GM18868 (cell line): ENCODE measurements around the gene C1orf53.

Experiments used
- ATAC-seq: cut with Tn5 transposase; IDR thresholded peaks from one replicate; pipeline ENCODE4 v1.9.1; 2021; ENCODE audit warnings: mild to moderate bottlenecking, moderate library complexity; ENCODE audit not compliant: unreplicated experiment

The C1orf53 gene

DNA sequence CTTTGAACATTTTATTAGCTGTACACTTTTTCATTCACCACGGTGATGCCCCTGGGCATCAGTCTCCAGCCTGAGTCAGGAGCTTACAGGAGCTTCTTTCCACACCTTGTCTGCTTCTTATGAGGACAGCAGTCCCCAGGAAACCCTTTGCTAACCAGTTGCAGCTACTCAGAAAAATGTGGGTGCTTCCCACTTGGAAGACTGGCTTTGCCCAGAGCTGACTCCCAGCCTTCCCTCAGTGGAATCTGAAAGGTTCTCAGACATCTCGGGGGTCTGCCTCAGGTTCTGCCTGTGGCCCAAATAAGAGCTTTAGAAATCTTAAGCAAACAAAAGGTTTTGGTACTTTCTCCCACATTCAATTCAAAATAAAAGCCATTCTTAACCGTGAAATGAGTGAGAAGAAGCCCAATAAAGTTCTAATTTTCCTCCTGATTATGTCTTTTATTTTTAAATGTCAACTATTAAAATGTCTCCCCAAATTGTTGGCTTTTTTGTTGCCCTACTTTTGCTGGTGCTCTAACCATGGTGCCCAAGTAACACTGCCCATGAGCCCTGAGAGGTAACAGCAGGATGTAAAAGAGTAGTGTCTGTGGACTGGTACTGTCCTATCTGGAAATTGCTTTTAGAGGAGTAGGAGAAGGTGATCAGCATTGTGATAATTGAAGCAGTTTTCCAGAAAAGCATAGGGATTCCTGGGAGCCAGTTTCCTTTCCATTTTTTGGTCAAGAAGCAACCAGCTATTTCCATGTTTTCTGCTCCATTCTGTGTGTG is 5.6 kb downstream of the C1orf53 start:
- no peak for ATAC-seq

DNA sequence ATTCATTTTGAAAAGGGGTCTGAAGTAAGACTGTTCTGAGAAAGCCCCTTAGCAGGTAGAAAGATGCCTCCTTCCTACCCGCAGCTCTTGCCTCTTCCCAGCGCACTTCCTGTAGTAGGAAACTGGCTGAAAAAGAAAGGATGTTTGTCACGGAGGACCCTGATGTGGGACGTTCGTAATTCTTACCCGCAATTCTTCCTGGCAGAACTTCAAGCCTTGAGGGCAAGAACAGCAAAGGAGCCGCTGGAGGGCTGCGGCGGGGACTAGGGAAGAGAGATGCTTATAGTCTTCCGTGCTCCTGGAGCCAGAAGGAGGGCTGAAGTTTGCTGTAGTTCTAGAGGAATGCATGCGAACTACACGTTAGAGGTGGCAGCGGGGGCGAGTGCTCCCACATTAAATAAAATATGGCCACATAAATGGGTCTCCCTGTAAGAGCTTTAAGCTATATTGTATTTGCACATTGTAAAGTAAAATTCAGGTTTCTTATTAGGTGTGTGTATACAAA is 6.3 kb downstream of the C1orf53 start:
- no peak for ATAC-seq

DNA sequence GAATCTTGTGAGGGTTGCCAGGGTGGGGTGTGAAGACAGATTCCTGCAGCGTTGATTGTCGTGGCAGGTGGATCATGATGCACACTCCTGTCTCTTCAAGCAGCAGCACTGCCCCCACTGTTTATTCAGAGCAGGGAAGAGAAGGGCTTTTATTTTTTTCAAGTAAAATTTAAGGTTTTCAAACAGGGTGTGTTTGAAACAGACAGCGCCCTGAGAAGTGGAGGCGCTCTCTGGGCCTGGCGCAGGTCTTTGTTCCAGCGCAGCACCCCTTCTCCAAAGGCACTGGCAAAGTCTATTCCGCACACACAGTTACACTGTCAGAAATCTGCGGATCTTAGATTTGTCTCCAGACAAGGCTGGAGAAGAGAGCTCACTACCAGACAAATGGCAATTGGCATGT is 7.0 kb downstream of the C1orf53 start:
- ATAC-seq, result no peak

DNA sequence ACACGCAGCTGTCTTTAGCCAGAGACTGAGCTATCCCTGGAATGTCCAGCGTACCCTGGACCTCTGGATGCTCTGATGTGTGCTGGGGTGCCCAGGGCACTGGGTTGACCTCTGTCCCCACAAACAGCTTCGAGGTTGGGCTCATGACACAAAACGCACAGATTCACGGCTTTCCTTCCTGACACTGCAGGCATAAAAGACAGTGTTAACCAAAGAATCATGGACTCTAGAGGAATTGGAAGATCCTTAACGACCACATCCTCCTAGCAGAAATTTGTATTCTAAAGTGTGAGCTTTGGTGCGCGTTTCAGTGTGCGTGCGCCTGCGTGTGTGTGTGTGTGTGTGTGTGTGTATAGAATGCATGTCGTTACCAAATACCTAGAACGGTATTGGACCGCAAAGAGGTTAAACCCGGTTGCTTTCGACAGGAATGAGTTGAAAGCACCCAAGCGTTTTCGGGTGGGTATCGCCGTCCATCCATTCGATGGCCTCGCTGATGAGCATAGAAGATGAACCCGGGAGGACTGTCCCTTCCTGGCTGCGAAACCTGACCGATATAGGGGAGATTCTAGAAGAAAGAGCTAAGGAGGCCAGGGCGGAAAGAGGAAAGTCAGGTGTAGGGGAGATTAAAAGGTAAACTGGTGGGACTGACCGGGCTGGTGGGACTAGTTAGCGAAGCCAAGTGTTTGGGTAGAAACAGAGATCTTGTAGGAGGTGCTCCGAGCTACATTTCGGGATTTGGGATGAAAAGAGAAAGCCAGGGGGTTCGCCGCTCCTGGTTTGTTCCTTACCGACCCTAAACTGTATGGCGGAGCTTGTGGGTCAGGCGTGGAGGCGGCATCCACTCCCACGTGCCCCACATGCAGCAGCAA is 7.9 kb downstream of the C1orf53 start:
- ATAC-seq, result no peak

DNA sequence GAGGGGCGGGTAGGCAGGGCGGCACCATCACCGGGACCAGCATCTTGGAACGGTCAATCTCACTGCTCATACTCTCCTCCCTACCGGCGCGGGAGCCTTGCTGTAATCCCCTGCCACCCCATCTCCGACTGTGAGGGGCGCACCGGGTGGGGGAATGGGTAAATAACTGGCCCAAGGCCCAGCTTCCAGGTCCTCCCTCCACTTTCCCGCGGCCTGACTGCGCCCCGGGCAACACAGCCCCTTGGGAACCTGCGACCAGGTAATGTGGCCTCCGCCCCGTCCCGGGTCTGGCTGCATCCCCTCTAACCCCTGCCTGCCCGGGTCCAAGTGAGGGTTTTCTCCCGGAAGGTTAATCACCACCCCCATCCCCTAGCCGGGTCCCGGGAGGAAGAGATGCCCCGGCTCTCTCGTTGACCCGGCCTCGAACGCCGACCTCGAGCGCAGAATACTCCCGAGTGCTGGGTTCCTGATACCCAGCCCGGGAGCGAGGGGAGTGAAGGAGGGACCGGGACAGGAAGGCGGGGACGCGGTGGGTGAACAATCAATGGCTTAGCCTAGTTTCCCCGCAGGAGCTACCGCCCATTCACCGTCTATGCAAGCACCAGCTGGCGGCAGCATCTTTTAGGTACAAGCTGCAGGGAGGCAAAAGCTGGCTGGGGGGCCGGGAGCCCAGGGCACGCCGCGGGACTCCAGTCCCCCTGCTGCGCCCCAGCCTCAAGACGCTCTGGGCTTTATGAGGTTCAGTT is 8.9 kb downstream of the C1orf53 start:
- no peak for ATAC-seq

DNA sequence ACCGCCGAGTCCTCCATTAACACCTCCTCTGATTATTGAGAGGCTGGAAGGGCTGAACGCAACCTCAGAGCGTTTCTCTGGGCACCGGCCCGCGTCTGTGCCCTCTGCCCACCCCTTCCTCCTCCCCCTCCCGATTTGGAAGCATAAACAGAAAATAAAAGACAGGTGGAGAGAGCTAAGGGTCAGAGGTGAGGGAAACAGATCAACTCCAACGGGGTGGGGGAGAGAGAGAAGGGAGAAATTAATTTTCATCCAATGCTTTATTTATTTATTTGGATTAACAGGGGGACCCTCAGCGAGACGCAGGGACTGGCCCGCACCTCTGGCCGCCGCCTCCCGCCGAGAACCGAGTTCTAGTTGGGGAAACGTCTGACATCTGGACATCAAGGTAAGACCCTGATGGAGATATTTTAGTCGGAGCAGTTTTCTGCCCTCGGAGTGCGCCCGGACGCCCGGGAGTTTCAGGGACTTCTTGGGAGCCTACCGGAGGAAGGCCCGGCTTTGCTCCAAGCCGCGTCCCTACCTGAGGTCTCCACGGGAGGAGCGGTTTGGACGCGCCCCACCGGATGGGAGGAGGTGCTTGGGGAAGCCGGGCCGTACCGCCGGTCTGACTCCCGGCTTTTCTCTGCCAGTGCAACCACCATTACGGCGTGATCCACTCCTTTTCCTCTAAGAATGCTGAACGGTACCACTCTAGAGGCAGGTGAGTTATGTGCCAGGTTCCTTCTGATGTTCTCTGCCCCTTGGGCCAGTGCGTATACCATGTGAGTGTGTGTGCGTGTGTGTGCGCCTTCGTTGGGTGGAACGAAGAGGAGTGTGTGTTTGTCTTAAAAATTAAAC is 9.6 kb downstream of the C1orf53 start:
- ATAC-seq, result no peak

DNA sequence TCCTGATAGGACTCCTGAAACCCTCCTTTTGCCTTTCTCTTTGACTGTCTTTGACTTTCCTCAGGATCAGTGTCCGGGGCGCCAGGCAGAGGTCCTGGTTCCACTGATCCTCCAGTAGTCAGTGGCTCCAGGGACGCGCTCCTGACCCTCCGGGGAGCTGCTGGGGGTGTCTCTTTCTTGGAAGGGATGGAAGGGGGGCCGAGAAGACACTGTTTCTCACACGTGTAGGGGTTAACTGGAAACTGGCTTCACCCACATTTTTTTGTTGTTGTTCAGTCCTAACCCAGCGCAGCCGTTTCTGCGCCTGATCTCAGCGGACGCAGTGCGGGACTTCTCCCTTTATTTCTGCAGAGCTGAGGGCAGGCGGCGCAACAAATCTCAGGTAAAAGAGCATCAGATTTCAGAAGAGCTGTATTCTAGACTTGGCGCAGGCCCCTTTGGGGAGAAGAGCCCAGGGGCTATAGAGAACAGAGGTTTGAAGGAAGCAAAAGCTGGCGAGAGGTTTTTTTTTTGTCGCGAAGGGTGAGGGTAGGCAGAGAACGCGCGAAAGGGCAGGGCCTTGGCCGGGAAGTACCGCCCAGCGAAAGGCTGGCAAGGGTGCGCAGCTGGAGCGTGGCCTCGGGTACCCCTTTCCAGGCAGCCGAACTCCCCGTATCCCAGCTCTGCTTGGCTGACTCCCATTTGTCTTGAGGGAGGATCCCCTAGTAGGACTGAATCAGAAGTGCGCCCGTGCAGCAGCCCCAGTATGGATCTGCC is 10.5 kb downstream of the C1orf53 start:
- ATAC-seq, result no peak

DNA sequence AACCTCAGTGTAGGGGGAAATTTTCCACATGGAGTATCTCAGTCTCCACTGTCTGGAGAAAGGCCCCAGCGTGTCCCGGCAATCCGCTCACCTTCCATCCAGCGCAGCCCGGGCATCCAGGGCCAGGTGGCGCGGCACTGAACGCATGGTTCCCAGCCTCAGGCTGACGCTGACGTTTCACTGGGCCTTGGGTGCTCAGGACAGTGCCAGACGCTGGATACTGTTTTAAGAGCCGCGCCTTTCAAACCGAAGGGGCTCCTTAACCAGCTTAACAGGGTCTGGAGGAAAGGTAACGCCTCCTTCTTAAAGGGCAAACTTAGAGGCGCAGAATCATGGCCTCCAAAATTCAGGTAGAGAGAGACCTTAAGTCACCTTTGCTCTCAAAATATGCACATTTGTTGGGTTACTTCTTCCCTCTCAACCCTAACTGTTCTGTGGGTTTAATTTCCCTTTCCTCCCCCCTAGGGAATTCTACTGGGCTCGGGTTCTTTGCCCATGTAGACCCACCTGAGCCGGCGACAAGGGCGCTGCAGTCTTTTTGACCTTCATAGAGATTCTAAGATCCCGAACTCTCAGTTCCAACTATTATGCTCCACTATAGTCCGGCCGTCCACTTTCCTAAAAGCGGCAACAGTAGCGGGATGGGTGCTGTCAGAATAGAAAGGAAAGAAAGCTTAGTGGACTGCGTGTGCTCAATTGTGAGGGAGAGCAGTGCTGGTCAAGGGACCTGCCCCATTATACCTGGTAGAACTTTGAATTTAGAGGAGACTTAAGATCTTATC is 11.3 kb downstream of the C1orf53 start:
- no peak for ATAC-seq

DNA sequence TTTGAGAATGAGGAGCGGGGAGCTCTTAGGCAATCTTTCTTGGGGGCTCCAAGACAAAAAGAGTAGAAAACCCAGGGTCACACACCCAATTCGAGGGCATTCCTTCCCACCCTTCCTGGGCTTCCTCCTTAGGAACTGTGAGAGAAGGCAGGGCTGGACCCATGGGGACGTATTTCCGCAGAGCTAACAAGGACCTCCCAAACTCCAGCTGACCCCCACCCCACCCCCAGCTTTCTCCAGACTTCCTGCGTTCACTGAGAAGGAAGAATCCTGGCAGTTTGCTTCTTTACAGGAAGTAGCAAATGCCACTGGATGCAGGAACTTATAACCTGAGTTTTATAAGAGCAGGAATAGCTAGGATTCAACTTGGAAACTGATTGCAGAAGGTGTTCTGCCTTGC is 12.1 kb downstream of the C1orf53 start:
- no peak for ATAC-seq

DNA sequence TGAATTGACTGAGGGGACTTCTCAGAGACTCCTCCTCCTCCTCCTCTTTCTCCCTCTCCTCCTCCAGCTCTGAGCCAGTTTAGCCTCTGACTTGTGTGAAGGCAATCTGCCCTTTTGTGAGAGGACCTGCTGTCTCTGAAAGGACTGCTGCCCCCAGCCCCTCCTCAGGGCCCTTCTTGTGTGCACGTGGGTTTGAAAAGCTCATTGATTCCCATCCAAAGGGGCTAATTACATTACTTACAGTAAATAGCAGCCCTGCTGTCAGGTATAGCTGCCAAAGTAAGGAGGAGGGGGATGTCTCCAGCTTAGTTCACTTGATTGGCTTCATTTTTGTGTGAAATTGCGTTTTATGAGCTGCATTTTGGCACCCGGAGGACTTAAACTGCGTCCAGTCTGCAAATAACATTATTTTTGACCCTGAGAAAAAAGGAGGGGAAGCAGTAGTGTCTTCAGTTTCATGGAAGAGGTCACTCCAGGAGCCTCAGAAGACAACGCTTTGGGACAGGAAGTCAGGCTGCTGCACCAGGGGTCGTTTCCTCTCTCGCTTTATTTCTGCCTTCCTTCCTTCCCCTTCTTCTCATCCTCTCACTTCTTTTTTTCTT is 12.9 kb downstream of the C1orf53 start:
- no peak for ATAC-seq

DNA sequence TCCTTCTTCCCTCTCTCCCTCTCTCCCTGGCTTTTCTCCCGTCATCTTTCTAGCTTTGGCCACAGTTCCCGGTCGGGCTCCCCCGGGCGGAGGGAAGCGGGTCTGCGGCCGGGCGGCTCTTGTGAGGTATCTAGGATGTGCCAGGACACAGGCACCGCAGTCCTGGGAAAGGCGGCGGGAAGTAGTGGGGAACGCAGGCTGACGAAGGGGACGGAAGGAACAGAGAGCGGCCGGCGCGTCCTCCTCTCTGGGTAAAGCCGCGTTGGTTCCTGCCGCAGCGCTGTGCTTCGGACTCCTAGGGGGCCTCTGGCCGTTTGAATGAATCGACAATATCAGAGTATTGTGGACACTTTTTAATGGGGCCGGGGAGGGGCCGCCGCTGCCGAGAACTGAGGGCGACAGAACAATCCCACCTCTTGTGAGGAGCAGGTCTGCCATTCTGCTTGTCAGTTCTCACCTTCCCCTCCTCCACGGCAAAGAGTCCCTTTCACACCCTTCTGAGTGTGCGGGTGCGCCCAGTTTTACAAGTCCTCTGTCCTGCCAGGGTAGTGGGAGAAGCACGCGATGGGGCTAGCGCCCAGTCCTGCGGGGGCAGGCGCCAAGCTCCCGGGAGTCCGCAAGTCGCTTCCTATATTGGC is 13.6 kb downstream of the C1orf53 start:
- no peak for ATAC-seq

DNA sequence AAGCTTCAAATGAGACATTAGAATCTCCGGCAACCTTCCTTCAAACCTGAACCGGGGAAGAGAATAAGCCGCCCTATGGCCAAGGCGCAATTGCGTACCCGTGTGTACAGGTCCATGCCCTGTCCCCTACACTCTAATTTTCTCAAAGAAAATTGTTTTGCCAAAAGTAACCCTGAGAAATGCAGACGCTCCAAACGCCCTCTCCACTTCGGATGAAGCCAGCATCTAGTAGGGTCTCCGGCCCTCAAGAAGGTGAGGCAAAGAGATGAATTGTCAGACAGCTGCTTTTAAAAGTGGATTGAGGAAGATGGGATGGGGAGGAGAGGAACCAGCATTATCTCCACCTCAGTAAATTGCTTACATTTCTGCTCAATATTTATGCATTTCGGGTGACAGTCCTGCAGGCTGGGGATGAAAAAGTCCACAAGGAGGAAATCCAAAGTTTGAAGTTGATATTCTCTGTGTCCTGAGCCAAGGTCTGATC is 14.1 kb downstream of the C1orf53 start:
- no peak for ATAC-seq

DNA sequence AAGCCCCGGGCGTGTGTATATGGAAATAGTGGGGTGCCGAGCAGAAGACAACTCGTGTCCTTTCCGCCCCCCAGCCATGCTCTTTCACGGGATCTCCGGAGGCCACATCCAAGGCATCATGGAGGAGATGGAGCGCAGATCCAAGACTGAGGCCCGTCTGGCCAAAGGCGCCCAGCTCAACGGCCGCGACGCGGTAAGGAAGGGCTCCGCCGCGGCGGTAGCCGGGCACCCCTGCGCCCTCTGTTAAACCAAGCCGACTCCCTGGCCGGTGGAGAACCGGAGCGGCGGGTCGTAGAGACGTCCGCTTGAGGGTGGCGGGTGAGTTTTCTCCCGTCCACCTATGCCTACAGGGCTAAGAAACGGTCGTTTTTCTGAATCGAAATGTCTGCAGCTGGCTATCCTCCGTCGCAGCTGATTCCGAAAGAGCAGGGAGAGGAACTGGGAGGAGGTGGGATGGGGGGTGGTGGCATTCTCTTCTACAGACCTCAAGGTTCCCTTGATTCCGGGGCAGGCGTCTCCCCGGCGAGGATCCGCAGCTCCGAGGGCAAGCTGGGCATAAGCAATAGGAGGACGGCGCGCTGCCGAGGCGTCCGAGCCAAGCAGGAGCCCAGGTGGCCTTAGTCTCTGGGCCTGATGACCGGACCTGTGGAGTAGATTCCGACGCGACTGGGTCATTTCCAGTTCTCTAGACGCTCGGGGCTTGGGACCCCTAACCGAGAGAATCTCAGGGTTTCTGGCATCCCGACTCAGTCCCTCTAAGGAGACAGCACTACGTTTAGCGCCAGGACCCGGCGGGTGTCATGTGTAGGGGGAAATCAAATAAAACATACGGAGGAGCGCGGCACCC is 15.6 kb downstream of the C1orf53 start:
- no peak for ATAC-seq

DNA sequence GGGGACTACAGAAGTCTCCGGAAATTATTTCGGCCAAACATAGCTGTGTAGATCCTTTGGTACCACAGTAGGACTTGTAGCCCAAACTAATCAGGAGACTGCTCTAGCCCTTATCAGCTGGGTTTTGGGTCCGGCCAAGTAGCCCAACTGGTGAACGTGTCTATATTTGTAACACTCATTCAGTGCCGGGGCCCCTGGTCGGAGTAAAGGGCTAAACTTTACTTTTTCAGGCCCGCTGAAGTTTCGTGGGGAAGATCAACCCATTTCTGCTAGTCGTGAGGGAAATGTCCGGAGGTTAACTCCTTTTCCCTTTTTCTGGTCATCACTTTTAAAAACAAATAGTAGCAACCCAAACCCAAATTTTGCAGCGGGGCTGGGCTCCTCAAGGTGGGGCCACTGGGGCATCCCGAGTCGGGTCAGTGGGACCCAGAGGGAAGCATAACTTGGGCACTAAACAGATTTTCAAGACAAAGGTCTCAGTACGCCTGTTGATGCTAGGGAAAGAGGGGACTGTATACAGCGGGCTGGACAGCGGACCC is 16.4 kb downstream of the C1orf53 start:
- no peak for ATAC-seq

DNA sequence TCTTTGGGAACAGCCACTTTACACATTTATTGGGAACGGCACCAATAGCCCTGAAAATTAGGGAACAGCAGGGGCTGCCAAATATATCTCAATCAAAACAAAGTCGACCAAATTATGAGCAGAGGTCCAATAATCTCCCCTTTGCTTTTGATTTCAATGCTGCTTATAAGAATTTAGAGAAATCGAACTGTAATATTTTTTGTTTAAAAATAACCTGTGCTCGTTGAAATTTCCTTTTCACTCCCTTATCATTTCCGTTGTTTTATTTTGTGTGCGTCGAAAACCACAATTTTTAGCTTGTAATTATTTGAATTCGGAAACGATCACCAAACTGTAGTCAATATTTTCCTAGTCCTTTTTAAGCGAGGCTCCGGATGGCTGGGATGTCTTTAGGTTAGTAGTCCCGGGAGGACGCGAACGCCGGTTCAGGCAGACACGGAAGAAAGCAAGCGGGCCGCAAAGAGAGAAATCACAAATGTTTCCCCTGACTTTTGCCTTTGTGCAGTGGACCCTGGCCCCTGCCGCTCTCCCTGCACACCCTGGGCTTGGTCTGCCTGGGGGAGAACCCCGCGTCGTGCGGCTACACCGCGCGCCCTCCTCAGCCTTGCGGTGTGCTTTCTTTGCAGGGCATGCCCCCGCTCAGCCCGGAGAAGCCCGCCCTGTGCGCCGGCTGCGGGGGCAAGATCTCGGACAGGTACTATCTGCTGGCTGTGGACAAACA is 17.1 kb downstream of the C1orf53 start:
- ATAC-seq, result no peak

DNA sequence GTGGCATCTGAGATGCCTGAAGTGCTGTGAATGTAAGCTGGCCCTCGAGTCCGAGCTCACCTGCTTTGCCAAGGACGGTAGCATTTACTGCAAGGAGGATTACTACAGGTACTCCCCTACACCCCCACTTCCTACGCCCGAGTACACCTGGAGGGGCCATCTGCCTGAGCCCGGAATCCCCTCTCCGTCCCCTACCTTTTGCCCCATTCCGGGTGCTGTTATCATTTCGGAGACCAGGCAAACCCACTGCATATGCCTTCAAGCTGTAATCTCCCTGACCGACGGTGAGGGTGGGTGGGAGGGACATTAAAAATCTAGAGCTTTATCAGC is 17.6 kb downstream of the C1orf53 start:
- no peak for ATAC-seq
